ENCODE data around the gene HACD1.

GRCh38 chr10:17657103-17657500 is 39.9 kb upstream of the HACD1 start:
- TF ChIP-seq, protein P1, sequence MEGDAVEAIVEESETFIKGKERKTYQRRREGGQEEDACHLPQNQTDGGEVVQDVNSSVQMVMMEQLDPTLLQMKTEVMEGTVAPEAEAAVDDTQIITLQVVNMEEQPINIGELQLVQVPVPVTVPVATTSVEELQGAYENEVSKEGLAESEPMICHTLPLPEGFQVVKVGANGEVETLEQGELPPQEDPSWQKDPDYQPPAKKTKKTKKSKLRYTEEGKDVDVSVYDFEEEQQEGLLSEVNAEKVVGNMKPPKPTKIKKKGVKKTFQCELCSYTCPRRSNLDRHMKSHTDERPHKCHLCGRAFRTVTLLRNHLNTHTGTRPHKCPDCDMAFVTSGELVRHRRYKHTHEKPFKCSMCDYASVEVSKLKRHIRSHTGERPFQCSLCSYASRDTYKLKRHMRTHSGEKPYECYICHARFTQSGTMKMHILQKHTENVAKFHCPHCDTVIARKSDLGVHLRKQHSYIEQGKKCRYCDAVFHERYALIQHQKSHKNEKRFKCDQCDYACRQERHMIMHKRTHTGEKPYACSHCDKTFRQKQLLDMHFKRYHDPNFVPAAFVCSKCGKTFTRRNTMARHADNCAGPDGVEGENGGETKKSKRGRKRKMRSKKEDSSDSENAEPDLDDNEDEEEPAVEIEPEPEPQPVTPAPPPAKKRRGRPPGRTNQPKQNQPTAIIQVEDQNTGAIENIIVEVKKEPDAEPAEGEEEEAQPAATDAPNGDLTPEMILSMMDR (IDR thresholded peaks at IDR 0.05; ENCODE audit: insufficient read depth, low read length, poor library complexity, severe bottlenecking), result no peak
- TF ChIP-seq EZH2phosphoT487 (conservative IDR thresholded peaks at IDR 0.05; ENCODE audit: low read length), result no peak

Measured in SU-DHL-6 (cell line).